Measurements from ENCODE around the gene ATP8A2.

DNA sequence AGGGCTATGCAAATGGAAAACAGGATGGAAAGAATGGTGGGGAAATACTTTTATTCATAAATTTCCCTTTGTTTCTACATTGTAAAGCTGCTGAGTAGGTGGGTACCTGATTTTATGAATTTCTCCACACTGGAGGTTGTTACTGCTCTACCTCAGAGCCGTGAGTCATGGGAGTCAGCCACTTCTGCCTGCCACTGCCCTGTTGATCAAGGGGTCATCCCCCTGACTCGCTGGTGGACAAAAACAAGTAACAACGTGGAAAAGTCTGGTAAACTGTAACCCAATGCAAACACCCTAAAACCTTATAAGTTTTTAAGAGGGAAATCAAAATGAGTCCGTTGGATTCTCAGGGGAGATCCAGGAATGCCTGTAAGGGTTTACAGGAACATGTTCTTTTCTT is 329.5 kb downstream of the ATP8A2 start:
- TF ChIP-seq CTCF (IDR thresholded peaks at IDR 0.05) = no peak
- no peak for TF ChIP-seq POLR2A (IDR thresholded peaks at IDR 0.05)

All from testis (tissue), 2 donors.